Measurements from ENCODE around the gene FAM234B. TPM values are rescaled to one million over a fixed set of nuclear protein-coding genes. Genes with fewer than 3 reads are reported as not detected.
A peak's percentile ranks its signal among the peaks of the same experiment; 100 is the strongest.

The FAM234B gene
- total RNA-seq, 1 experiment from 2014 or later, result 25.9 TPM

GRCh38 chr12:12999959-13000615 lies 44.1 kb upstream of the FAM234B start, which contains the start of gene HEBP1 (continued):
- no peak for TF ChIP-seq HMGA2 (CRISPR knock-in tag; IDR thresholded peaks at IDR 0.05)
- no peak for TF ChIP-seq ZNF416 (CRISPR knock-in tag; IDR thresholded peaks at IDR 0.05)
- TF ChIP-seq FOXK1 (CRISPR knock-in tag; IDR thresholded peaks at IDR 0.05), result peak; percentile 32; the same call in 1 of the 2 replicates
- no peak for TF ChIP-seq PREB (CRISPR knock-in tag; IDR thresholded peaks at IDR 0.05; ENCODE audit: borderline replicate concordance)
- no peak for TF ChIP-seq KAT7 (CRISPR knock-in tag; IDR thresholded peaks at IDR 0.05; ENCODE audit: borderline replicate concordance)
- TF ChIP-seq ZNF512 (CRISPR knock-in tag; IDR thresholded peaks at IDR 0.05; ENCODE audit: borderline replicate concordance), result no peak
- no peak for TF ChIP-seq ZNF232 (CRISPR knock-in tag; IDR thresholded peaks at IDR 0.05)
- TF ChIP-seq NR1H2 (CRISPR knock-in tag; IDR thresholded peaks at IDR 0.05), result no peak
- TF ChIP-seq CDX4 (CRISPR knock-in tag; IDR thresholded peaks at IDR 0.05; ENCODE audit: borderline replicate concordance), result no peak
- TF ChIP-seq FOXJ3 (CRISPR knock-in tag; IDR thresholded peaks at IDR 0.05; ENCODE audit: borderline replicate concordance), result no peak
- TF ChIP-seq USF2 (CRISPR knock-in tag; IDR thresholded peaks at IDR 0.05), result peak; percentile 24; the same call in 1 of the 2 replicates
- TF ChIP-seq ZNF423 (CRISPR knock-in tag; IDR thresholded peaks at IDR 0.05), result no peak
- TF ChIP-seq JUN (CRISPR knock-in tag; IDR thresholded peaks at IDR 0.05), result no peak
- TF ChIP-seq ZBTB21 (CRISPR knock-in tag; IDR thresholded peaks at IDR 0.05; ENCODE audit: borderline replicate concordance), result peak; percentile 73
- TF ChIP-seq ATF2 (CRISPR knock-in tag; IDR thresholded peaks at IDR 0.05; ENCODE audit: borderline replicate concordance, low read depth), result no peak
- TF ChIP-seq NR3C1 (CRISPR knock-in tag; conservative IDR thresholded peaks at IDR 0.05; ENCODE audit: low read depth), result peak; percentile 96; the same call in 1 of the 2 replicates
- no peak for TF ChIP-seq PRRX2 (CRISPR knock-in tag; IDR thresholded peaks at IDR 0.05)
- TF ChIP-seq RELA (CRISPR knock-in tag; IDR thresholded peaks at IDR 0.05; ENCODE audit: borderline replicate concordance), result peak; percentile 91
- no peak for TF ChIP-seq ZNF317 (CRISPR knock-in tag; IDR thresholded peaks at IDR 0.05; ENCODE audit: borderline replicate concordance, low read depth)
- TF ChIP-seq GABPB1 (CRISPR knock-in tag; IDR thresholded peaks at IDR 0.05), result no peak
- TF ChIP-seq NFE2L1 (CRISPR knock-in tag; IDR thresholded peaks at IDR 0.05), result no peak
- no peak for TF ChIP-seq SMAD4 (CRISPR knock-in tag; IDR thresholded peaks at IDR 0.05)
- no peak for TF ChIP-seq OVOL2 (CRISPR knock-in tag; IDR thresholded peaks at IDR 0.05; ENCODE audit: borderline replicate concordance)
- no peak for TF ChIP-seq ZBTB43 (CRISPR knock-in tag; IDR thresholded peaks at IDR 0.05)
- TF ChIP-seq ZNF263 (CRISPR knock-in tag; IDR thresholded peaks at IDR 0.05; ENCODE audit: low read depth), result no peak
- TF ChIP-seq ZSCAN18 (CRISPR knock-in tag; IDR thresholded peaks at IDR 0.05), result no peak
- TF ChIP-seq ESRRA (CRISPR knock-in tag; IDR thresholded peaks at IDR 0.05; ENCODE audit: borderline replicate concordance), result peak; percentile 71; the same call in 1 of the 2 replicates
- no peak for TF ChIP-seq MXD4 (CRISPR knock-in tag; IDR thresholded peaks at IDR 0.05; ENCODE audit: borderline replicate concordance)
- peak; percentile 86; the same call in 1 of the 2 replicates for TF ChIP-seq TP53 (CRISPR knock-in tag; IDR thresholded peaks at IDR 0.05)
- TF ChIP-seq ERG (CRISPR knock-in tag; IDR thresholded peaks at IDR 0.05), result no peak
- TF ChIP-seq SOX15 (CRISPR knock-in tag; IDR thresholded peaks at IDR 0.05), result no peak

Measured in WTC11 (cell line).